H1 (cell line): Measurements from ENCODE around the gene SMPX. TPM values are rescaled to one million over a fixed set of nuclear protein-coding genes. Genes with fewer than 3 reads are reported as not detected.

Experiments
- JUND ChIP-seq: IDR thresholded peaks from 2 replicates; pipeline ENCODE4 v1.6.1; 2011; ENCODE audit warnings: mild to moderate bottlenecking, improper control_type of control experiment, low read length
- KDM5A ChIP-seq: fragments of 200-600 bp; IDR thresholded peaks from 2 replicates; pipeline ENCODE4 v1.7.1; 2012; ENCODE audit warnings: mild to moderate bottlenecking, low read length, inconsistent platforms, mixed read lengths
- POLR2AphosphoS5 ChIP-seq: IDR thresholded peaks from 2 replicates; pipeline ENCODE4 v1.6.1; 2011; ENCODE audit warnings: low read depth, low read length
- SUZ12 ChIP-seq: fragments of 200-600 bp; sonication (generic); IDR thresholded peaks from 2 replicates; pipeline ENCODE4 v1.6.1; 2012; ENCODE audit warnings: mild to moderate bottlenecking, inconsistent platforms, low read length, moderate library complexity, mixed read lengths
- polyA plus RNA-seq, 7 experiments: library from polyadenylated mRNA; depleted of rRNA in 3 of 7; stranded (reverse) in 5 of 7; unstranded in 2 of 7; fragments of >200 nt in 5 of 7; fragments of 200-250 nt in 2 of 7; gene quantifications; 1 replicate in 5 of 7; 2 replicates in 1 of 7; 4 replicates in 1 of 7; pipeline versions ENCODE4 v1.2.1 to v1.2.3, GENCODE V29; 2011 to 2013; ENCODE audit warnings: missing spikeins in 2 of 7, mixed read lengths in 2 of 7
- total RNA-seq: library from RNA; stranded (reverse); fragmentation: NEBNext Ultra II Directional; extraction: Animal tissue kit (Norgen Biotek cat#: 25700); gene quantifications from 2 replicates; pipeline ENCODE4 v1.2.1, GENCODE V29; 2021
- TF ChIP-seq, protein P1 (sequence below): fragments of 300-600 bp; sonication (generic); IDR thresholded peaks from 2 replicates; pipeline ENCODE4 v1.7.1; 2012; ENCODE audit warnings: low read length, moderate library complexity, mild to moderate bottlenecking, inconsistent platforms; ENCODE audit not compliant: insufficient replicate concordance

Gene SMPX
- total and polyA plus RNA-seq, 2 of the 8 experiments (the other 6 are each of a cell fraction or from before 2014, with no cell fraction given), result not detected

DNA sequence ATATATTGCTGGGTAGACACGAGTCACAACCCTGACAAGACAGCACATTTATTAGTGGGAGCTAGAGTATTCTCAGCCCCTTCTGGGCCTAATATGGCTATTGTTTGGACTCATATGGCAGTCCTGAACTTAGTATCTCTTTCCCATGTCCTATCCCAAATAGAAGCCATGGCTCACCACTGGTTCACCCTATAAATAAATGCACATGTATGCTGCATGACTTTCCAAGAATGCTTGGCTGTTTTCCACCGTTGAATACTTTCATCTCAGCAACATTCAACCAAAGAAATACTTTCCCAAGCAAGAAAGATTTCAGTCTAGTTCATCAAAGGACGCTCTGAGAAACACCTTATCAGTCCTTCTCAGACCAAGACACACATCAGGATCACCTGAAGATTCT lies 36.7 kb downstream of the SMPX start (continued):
- no peak for TF ChIP-seq SUZ12
- TF ChIP-seq JUND, result no peak
- no peak for TF ChIP-seq POLR2AphosphoS5
- TF ChIP-seq KDM5A, result no peak
- TF ChIP-seq, protein P1, sequence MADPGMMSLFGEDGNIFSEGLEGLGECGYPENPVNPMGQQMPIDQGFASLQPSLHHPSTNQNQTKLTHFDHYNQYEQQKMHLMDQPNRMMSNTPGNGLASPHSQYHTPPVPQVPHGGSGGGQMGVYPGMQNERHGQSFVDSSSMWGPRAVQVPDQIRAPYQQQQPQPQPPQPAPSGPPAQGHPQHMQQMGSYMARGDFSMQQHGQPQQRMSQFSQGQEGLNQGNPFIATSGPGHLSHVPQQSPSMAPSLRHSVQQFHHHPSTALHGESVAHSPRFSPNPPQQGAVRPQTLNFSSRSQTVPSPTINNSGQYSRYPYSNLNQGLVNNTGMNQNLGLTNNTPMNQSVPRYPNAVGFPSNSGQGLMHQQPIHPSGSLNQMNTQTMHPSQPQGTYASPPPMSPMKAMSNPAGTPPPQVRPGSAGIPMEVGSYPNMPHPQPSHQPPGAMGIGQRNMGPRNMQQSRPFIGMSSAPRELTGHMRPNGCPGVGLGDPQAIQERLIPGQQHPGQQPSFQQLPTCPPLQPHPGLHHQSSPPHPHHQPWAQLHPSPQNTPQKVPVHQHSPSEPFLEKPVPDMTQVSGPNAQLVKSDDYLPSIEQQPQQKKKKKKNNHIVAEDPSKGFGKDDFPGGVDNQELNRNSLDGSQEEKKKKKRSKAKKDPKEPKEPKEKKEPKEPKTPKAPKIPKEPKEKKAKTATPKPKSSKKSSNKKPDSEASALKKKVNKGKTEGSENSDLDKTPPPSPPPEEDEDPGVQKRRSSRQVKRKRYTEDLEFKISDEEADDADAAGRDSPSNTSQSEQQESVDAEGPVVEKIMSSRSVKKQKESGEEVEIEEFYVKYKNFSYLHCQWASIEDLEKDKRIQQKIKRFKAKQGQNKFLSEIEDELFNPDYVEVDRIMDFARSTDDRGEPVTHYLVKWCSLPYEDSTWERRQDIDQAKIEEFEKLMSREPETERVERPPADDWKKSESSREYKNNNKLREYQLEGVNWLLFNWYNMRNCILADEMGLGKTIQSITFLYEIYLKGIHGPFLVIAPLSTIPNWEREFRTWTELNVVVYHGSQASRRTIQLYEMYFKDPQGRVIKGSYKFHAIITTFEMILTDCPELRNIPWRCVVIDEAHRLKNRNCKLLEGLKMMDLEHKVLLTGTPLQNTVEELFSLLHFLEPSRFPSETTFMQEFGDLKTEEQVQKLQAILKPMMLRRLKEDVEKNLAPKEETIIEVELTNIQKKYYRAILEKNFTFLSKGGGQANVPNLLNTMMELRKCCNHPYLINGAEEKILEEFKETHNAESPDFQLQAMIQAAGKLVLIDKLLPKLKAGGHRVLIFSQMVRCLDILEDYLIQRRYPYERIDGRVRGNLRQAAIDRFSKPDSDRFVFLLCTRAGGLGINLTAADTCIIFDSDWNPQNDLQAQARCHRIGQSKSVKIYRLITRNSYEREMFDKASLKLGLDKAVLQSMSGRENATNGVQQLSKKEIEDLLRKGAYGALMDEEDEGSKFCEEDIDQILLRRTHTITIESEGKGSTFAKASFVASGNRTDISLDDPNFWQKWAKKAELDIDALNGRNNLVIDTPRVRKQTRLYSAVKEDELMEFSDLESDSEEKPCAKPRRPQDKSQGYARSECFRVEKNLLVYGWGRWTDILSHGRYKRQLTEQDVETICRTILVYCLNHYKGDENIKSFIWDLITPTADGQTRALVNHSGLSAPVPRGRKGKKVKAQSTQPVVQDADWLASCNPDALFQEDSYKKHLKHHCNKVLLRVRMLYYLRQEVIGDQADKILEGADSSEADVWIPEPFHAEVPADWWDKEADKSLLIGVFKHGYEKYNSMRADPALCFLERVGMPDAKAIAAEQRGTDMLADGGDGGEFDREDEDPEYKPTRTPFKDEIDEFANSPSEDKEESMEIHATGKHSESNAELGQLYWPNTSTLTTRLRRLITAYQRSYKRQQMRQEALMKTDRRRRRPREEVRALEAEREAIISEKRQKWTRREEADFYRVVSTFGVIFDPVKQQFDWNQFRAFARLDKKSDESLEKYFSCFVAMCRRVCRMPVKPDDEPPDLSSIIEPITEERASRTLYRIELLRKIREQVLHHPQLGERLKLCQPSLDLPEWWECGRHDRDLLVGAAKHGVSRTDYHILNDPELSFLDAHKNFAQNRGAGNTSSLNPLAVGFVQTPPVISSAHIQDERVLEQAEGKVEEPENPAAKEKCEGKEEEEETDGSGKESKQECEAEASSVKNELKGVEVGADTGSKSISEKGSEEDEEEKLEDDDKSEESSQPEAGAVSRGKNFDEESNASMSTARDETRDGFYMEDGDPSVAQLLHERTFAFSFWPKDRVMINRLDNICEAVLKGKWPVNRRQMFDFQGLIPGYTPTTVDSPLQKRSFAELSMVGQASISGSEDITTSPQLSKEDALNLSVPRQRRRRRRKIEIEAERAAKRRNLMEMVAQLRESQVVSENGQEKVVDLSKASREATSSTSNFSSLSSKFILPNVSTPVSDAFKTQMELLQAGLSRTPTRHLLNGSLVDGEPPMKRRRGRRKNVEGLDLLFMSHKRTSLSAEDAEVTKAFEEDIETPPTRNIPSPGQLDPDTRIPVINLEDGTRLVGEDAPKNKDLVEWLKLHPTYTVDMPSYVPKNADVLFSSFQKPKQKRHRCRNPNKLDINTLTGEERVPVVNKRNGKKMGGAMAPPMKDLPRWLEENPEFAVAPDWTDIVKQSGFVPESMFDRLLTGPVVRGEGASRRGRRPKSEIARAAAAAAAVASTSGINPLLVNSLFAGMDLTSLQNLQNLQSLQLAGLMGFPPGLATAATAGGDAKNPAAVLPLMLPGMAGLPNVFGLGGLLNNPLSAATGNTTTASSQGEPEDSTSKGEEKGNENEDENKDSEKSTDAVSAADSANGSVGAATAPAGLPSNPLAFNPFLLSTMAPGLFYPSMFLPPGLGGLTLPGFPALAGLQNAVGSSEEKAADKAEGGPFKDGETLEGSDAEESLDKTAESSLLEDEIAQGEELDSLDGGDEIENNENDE, result no peak
